HG03565 (cell line): ENCODE results near the gene LAMA2.

Experiments
- ATAC-seq: cut with Tn5 transposase; IDR thresholded peaks from one replicate; pipeline ENCODE4 v1.9.1; 2021; ENCODE audit warnings: mild to moderate bottlenecking, moderate library complexity; ENCODE audit not compliant: unreplicated experiment

The LAMA2 gene

DNA sequence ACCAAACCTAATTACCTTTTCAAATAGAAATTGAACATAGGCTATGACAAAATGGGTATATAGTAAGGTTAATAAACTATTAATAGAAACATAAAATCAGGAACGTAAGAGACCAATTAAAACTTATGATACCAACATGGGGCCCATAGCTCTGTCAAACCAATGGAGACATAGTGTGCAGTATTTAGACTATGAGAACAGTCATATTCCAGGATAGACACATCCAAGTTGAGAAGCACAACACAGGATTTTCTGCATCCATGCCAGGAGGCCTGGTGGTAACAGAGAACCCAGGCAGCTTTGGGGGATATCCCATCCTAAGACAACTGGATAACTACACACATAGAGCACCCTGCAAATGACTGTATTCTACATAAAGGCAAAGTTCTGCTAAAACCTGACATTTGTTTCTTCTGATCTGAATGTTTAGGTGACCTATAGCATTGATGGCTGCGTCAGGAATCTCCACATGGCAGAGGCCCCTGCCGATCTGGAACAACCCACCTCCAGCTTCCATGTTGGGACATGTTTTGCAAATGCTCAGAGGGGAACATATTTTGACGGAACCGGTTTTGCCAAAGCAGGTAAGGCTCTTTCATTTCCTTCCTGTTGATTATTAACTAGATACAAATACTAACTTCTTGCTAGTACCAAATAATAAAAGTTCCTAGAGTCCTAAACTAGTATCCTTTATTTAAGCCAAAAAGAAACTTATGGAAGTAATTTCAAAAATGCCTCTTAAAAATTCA lies 624.3 kb downstream of the LAMA2 start:
- ATAC-seq: no peak

DNA sequence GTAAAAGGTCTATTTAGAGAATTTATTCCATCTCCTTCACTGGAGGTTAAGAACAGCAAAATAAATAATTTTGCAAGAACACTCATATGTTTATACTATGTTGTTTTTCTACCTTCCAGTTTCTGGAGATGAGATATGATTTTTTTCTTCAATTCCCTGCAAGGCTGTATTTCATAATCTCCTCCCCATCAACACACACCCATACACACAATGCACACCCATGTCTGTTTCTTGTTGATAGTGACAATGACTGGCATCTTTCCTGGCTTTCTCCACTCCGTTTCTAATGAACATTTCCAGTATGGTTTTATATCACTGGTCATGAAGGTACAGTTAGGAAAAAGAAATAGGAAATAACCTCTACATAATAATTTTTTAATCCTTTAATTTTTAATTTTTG lies 624.9 kb downstream of the LAMA2 start:
- ATAC-seq: no peak

DNA sequence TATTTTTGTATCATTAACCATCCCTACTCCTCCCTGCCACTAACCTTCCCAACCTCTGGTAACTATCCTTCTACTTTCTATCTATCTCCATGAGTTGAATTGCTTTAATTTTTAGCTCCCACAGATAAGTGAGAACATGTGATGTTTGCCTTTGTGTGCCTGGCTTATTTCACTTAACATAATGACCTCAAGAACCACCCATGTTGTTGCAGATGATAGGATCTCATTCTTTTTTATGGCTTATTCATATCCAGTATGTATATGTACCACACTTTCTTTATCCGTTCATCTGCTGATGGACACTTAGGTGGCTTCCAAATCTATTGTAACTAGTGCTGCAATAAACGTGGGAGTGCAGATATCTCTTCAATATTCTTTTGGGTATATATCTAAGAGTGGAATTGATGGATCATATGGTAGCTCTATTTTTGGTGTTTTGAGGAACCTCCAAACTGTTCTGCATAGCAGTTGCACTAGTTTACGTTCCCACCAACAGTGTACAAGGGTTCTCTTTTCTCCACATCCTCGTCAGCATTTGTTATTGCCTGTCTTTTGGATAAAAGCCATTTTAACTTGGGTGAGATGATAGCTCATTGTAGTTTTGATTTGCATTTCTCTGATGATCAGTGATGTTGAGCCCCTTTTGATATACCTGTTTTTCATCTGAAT lies 625.7 kb downstream of the LAMA2 start:
- no peak for ATAC-seq

DNA sequence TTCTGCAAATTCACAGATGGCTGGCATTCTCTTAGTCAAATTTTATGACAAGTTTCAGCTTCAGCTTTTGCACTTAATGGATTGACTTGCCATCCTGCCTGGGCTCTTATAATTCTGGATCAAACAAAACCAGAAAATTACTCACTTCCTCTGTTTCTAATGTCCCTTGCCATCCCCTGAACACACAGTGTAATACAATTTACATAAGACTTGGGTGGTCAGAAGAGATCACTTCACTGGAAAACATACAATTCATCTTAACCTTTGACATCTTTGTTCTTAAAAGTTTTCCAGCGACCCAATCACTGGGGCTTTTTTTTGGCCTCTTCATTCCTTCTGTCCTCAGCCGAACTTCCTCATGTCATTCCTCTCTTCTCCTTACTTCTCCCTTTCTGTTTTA lies 628.0 kb downstream of the LAMA2 start:
- no peak for ATAC-seq

DNA sequence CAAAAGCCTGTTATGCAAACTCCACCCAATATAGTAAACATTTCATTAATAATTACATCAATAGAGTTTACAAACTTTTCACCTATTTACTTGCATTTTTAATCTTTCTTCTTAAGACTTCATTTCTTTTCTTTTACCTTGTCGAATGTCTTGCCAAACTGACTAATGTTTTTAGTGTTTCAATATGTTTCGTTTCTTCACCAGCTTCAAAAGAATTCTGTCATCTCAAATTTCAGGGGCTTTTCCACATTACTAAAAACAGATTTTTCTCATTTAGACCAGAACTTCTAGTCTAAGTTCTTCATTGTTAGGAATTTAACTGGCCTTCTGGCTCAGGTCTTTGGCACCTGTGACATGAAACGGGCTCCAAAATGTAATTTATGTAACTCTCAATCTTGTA lies 630.5 kb downstream of the LAMA2 start:
- no peak for ATAC-seq

DNA sequence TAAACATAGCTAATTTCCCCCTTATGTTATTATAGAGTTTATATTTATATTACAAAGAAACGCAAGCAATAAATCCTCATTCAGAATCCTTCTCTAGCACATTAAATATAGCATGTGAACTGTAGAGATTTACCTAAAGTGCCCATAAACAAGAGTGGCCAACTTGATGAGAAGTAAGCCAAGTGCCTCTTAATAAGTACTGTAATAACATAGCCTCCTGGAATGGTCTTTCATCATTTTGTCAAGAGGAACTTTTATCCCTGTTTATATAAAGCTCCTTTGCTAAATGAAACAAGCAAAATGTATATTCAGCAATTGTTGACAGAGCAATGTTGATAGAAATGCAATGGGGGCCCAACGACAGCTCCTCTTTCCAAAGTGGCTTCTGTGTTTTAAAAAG lies 632.1 kb downstream of the LAMA2 start:
- ATAC-seq: no peak

DNA sequence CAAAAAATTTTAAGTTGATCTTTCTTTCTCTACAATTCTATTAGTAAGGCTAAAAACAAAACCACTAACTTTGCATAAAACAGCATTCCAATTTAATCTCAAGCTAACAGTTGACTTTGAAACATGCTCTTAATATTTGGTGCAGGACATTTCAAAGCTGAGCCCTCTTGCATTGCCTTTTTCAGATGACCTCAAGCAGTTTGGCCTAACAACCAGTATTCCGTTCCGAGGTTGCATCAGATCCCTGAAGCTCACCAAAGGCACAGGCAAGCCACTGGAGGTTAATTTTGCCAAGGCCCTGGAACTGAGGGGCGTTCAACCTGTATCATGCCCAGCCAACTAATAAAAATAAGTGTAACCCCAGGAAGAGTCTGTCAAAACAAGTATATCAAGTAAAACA lies 633.1 kb downstream of the LAMA2 start:
- ATAC-seq: no peak

DNA sequence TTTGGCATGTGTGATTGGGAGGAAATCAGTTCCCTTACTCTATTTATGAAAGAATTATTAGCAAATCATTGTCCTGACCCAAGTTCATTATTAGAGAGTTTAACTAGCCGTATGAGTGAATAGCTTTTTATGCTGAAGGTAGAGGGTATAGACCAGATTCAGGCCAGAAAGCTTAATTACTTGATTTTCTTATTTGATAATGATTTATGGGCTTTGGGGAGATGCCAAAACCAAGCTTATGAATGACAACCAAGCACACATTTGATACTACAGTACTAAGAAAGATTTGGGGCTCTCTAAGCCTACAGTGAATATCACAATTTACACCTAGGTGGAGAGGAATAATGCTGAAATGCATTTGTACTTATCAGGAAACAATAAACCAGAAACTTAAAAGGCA lies 633.8 kb downstream of the LAMA2 start:
- ATAC-seq: no peak

DNA sequence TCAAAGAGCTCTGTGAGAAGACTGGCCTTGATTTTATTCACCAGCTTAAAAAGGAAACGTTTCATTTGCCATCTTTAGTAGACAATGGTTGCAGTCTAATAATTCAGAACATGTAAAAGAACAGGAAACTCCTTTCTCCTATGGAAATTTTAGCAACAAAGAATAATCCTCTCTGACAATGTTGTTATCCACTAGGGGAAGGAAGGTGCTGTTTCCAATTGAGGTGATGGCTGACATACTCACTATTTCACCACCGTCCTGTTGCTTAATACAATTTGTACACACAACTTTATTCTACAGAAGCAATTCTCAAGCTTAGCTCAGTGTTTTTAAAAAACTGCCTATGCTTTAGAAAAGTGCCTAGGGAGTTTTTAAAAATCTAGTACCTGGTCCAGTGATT lies 634.4 kb downstream of the LAMA2 start:
- ATAC-seq: no peak

DNA sequence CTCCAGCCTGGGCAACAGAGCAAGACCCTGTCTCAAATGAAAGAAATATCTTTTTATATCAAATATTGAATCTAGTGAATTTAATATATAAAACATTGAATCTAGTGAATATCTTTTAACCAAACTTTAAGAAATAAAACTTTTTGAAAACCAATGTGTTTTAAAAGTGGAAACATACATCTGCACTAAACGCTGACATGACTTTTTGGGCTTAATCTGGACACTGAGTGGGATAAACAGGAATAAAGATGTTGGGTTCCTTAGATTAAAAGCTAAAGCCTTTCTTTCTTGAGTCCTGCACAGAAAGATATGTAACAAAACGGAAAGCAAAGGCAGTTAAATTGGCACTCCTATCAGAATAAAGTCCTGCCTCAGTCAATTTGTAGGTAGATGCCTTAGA lies 636.8 kb downstream of the LAMA2 start:
- no peak for ATAC-seq

DNA sequence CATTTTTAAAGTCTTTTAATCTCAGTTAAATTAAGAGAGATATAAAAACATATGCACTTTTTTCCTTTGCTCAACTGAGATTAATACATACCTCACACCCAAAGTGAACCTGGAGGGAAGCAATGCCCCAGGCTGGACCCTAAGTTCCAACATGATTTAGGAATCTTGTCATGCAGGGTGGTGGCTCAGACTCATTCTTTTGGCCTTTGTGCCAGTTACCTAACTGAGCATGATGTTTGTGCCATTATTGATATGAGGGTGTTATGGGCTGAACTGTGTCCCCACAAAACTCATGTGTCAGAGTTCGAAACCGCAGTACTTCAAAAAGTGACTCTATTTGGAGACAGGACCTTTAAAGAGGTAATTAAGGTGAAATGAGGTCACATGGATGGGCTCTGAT lies 639.0 kb downstream of the LAMA2 start:
- ATAC-seq: no peak

DNA sequence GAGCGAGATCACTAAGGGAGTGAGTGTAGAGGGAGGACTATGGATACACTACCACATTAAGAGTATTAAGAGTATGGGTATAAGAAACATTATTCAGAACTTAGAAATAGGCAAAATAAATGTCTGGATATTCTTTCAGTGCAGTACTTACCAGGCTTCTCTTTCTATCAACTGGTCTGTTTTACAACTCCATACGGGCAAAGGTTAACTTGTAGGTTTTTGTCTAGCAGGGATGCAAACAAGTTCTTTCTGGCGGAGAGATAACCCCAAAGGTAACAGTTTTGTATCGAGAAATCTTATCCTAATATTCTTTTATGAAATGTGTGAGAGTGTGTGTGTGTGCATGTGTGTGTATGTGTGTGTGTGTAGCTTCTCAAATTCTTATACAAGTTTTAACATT lies 640.9 kb downstream of the LAMA2 start:
- ATAC-seq: no peak

DNA sequence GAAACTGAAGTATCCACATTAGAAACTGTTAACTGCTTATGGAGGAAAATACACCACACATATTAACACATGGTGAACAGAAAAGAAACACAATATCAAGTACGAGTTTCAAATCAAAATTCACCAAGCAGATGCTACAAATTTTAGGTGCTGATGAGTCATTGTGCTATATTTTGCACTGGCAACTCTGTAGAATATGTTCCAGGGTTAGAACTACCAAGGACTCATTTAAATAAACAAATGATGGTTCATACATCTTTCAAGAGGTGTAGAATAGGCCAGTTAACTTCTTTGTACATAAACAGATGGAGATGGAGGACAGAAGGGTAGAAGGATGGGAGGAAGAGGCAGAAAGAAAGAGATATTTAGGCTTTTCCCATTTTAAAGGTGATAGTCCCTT lies 642.1 kb downstream of the LAMA2 start:
- no peak for ATAC-seq

DNA sequence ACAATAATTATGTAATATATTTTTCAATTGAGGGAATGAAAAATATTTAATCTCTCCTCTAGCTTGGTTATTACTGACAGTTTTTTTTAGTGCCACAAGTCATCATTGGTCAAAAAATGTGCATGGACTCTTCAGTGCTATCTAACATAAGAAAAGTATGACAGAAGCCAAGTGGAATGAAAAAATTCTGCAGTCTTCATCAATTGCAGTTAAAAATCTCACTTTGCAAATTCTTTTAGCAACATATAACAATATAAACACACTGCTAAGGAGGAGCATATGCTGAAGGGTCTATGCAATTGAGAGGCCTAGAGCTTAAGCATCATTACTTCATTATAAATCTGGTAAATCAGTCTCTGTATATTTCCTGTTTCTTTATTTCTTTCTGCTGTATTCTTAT lies 652.0 kb downstream of the LAMA2 start:
- no peak for ATAC-seq

DNA sequence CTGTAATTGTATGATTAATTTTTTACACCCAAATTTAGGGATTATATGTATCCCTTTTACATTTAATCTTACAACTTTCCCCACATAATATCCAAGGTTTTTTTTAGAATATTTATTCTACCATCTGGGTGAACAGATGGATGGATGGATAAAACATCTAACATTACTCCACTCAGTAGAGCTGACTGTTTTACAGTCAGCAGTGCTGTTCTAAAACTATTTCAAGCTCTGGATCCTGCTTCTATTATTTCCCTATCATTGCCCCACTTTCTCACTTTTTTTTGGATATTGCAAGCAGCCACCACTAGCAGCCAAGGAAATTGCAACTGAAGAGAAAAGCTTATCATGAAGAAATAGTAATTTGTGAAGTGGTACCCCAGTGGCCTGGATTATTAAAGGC lies 653.3 kb downstream of the LAMA2 start:
- ATAC-seq: no peak

DNA sequence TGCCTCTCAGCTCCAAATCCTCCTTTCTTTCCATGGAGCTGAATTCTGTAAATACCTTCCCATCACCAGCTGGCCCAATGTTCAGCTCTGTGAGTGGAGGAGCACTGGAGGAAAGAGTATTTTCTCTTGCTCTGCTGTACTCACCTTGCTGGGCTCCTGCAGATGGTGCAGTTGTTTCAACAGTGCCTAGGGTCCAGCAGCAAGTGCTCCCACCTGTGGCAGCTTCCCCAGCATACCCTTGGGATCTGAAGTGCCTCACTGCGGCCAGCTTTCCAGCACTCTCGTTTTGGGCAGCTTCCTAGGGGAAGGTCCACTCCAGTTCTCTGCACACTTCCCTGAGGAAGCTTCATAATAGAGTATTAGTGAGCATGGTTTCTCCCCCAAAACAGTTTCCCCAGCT lies 656.1 kb downstream of the LAMA2 start:
- no peak for ATAC-seq

DNA sequence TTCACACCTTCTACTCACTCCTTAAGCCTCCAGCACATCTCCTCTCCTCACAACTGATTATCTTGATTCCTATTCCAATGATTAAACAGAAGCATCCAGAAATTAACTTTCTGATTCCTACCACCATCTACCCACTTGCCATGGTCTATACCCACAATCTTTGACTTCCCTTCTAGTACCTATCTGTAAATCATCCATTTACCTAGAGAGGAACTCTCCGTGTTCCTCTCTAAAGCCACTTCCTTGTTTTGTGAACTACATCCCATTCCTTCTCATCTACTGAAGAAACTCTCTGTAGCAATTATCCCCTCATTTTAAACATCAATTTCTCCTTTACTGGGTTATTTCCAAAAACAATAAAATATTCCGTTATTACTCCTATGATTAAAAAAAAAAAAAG lies 659.8 kb downstream of the LAMA2 start:
- ATAC-seq: no peak

DNA sequence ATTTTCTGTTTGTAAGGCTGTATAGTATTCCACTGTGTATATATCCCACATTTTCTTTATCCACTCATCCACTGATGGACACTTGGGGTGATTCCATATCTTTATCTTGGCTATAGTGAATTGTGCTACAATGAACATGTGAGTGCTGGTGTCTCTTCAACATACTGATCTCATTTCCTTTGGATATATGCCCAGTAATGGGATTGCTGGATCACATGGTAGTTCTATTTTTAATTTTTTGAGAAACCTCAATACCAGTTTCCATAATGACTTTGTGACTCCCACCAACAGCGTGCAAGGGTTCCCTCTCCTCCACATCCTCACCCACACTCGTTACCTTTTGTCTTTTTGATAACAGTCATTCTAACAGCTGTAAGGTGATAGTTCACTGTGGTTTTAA lies 661.0 kb downstream of the LAMA2 start:
- ATAC-seq: no peak

DNA sequence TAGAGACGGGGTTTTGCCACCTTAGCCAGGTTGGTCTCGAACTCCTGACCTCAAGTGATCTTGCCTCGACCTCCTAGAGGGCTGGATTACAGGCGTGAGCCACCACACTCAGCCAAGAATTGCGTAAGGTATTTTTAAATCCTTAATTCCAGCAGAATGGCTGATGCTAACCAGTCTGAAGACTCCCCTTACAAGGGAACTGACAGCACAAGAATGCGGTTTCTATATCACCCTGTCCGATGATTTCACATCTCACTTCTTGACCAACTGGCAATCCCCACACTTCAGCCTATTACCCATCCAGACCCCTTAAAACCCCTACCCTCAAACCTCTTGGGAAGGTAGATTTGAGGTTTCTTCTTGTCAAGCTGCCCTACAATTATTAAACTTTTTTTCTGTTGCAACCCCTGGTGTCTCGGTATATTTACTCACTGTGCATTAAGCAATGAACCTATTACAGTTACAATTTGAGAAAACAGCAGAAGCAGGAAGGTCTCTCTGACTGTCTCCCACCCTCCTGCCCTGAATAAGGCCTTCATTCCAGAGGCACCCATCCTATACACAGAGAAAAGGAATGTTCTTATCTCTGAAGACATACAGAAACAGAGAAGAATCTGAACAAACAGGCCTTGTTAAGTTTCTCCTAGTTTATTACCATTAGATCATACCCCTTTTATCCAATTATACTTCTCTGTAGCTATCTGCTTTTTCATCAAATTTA lies 662.1 kb downstream of the LAMA2 start:
- ATAC-seq: no peak

DNA sequence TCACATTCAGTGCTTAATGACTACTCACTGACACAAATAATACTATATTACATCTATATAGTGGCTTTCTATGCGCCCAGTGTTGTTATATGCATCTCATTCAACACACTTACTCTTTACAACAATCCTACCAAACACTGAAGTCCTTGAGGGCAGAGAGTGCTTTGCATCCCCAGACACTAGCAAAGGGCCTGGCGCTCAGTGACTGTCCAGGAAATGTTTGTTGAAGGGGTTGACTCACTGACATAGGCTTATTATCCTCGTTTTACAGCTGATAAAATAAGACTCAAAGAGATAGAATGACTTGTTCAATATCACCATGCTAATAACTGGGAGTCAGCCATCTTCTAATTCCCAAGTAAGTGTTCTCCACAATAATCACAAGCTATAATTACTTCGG lies 663.8 kb downstream of the LAMA2 start:
- no peak for ATAC-seq

DNA sequence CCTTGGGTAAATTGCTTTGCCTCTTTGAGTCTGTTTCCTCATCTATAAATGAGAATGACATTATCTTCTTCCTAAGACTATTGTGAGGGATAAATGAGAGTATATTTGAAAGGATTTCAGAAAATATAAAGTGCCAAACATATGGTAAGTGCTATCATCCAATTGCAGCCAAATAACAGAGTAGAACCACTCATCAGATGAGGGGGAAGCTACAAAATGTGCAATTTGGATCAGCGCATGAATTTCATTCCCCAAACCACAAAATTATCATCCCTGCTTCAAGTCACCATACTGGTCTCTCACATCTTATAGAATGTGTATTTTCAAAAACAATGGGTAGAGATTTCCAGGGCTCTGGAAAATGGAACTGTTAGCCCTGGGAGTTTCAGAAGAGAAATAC lies 668.5 kb downstream of the LAMA2 start:
- no peak for ATAC-seq

DNA sequence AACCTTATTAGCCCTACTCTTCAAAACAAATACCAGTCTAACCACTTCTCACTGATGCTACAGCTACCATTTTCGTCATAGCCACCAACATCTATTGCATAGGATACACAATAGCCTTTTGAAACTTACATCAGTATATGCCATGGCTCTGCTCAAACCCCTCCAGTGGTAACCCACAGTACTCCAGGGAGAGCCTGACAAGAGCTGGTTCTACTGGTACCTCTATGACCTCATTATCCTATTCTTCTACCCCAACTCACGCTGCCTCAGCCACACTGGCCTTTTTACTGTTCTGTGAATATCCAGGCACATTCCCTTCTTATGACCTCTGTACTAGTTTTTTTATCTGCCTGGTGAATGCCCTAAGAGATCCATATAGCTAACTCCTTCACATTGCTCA lies 669.5 kb downstream of the LAMA2 start:
- ATAC-seq: no peak
